Endothelial cell of umbilical vein (primary cell): ENCODE measurements around the gene UBE2I. TPM values are rescaled to one million over a fixed set of nuclear protein-coding genes. Genes with fewer than 3 reads are reported as not detected.

Experiments
- BruUV-seq: library from RNA; stranded (reverse); fragments of 400-500 nt; replicated peaks from 2 replicates; lab custom pipeline; 2021; lab: Mats Ljungman, UMichigan
- CTCF ChIA-PET: fragments of 300-600, 350-600 bp; sonication (Branson Sonifier 250); formaldehyde crosslinking; loops from one replicate; lab custom pipeline; 2021; ENCODE audit warnings: antibody characterized with exemption, inconsistent platforms; lab: Charles Lee
- POLR2A ChIA-PET: fragments of 300-600, 350-600 bp; sonication (Branson Sonifier 250); formaldehyde crosslinking; loops from one replicate; lab custom pipeline; 2021; ENCODE audit warnings: antibody characterized with exemption, inconsistent platforms; lab: Charles Lee
- DNase-seq: peaks from one replicate; pipeline ENCODE4 v3.0.0-alpha.2; 2011; ENCODE audit warnings: low read depth, low spot score
- FAIRE-seq: peaks from 2 replicates; lab custom pipeline; 2011; peaks lifted over from hg19 to GRCh38; lab: Jason Lieb, UNC
- H2AFZ ChIP-seq: 2 replicates; pipeline ENCODE4 v1.6.0; 2012; ENCODE audit warnings: low read depth, low read length, control low read depth, inconsistent platforms
- H3K27ac ChIP-seq: 2 replicates; pipeline ENCODE4 v1.5.1; 2011; ENCODE audit warnings: low read depth, mild to moderate bottlenecking, control low read depth, low read length, moderate library complexity; ENCODE audit not compliant: insufficient read depth
- H3K27me3 ChIP-seq, 2 experiments: 2 replicates each; pipeline versions ENCODE4 v1.6.0 to v1.6.1; 2011; ENCODE audit warnings: low read length in 2 of 2, mixed read lengths in 1 of 2; ENCODE audit not compliant: control insufficient read depth in 2 of 2, insufficient read depth in 2 of 2
- H3K36me3 ChIP-seq, 2 experiments: 2 replicates in 1 of 2; 3 replicates in 1 of 2; pipeline ENCODE4 v1.5.1; 2011; ENCODE audit warnings: low read length in 2 of 2, mild to moderate bottlenecking in 1 of 2, moderate library complexity in 1 of 2; ENCODE audit not compliant: control insufficient read depth in 2 of 2, insufficient read depth in 2 of 2; ENCODE audit errors: extremely low read depth in 1 of 2
- H3K4me1 ChIP-seq: 3 replicates; pipeline ENCODE4 v1.5.1; 2011; ENCODE audit warnings: mild to moderate bottlenecking, low read length; ENCODE audit not compliant: control insufficient read depth, insufficient read depth; ENCODE audit errors: extremely low read depth
- H3K4me2 ChIP-seq: 2 replicates; pipeline ENCODE4 v1.6.1; 2011; ENCODE audit warnings: low read length, control low read depth, mixed read lengths; ENCODE audit not compliant: insufficient read depth
- H3K4me3 ChIP-seq, 3 experiments: fragments of 200-600 bp in 1 of 3; sonication (generic), shearing (Covaris generic) in 1 of 3; replicated peaks in 1 of 3; 2 replicates each; pipeline ENCODE4 v1.5.1; 2011 to 2016; ENCODE audit warnings: control low read depth in 3 of 3, low read length in 3 of 3, mild to moderate bottlenecking in 2 of 3, inconsistent platforms in 1 of 3, low read depth in 1 of 3, moderate library complexity in 1 of 3; ENCODE audit not compliant: insufficient read depth in 1 of 3
- H3K79me2 ChIP-seq: 2 replicates; pipeline ENCODE4 v1.6.0; 2012; ENCODE audit warnings: low read length, inconsistent platforms; ENCODE audit not compliant: control insufficient read depth, insufficient read depth
- H3K9ac ChIP-seq: replicated peaks from 2 replicates; pipeline ENCODE3; 2011; ENCODE audit warnings: low read length, control low read depth; ENCODE audit not compliant: insufficient read depth; ENCODE audit errors: extremely low read depth
- H3K9me1 ChIP-seq: replicated peaks from 3 replicates; pipeline ENCODE4 v1.6.0; 2011; ENCODE audit warnings: mild to moderate bottlenecking, low read length; ENCODE audit not compliant: control insufficient read depth, insufficient read depth; ENCODE audit errors: extremely low read depth
- H3K9me3 ChIP-seq: replicated peaks from 2 replicates; pipeline ENCODE4 v1.5.1; 2012; ENCODE audit warnings: low read length, inconsistent platforms; ENCODE audit not compliant: control insufficient read depth, insufficient read depth
- H4K20me1 ChIP-seq: replicated peaks from 2 replicates; pipeline ENCODE3; 2011; ENCODE audit warnings: mild to moderate bottlenecking, low read length; ENCODE audit not compliant: control insufficient read depth, insufficient read depth; ENCODE audit errors: extremely low read depth
- EZH2 ChIP-seq: IDR thresholded peaks from 2 replicates; pipeline ENCODE4 v1.6.1; 2012; ENCODE audit warnings: borderline replicate concordance, low read depth, mild to moderate bottlenecking, moderate library complexity, low read length, inconsistent platforms; ENCODE audit not compliant: severe bottlenecking
- FOS ChIP-seq: IDR thresholded peaks from 2 replicates; pipeline ENCODE4 v1.6.1; 2011; ENCODE audit warnings: mild to moderate bottlenecking, low read length, moderate library complexity, borderline replicate concordance; ENCODE audit not compliant: insufficient read depth
- GATA2 ChIP-seq: IDR thresholded peaks from 2 replicates; pipeline ENCODE4 v1.7.0; 2011; ENCODE audit warnings: low read depth, mild to moderate bottlenecking, moderate library complexity, mixed read lengths, low read length; ENCODE audit not compliant: insufficient read length, insufficient read depth
- JUN ChIP-seq: IDR thresholded peaks from 2 replicates; pipeline ENCODE4 v1.6.1; 2011; ENCODE audit warnings: borderline replicate concordance, low read depth; ENCODE audit not compliant: insufficient read length, insufficient read depth
- MYC ChIP-seq: IDR thresholded peaks from one replicate; pipeline ENCODE4 v1.6.1; 2011; ENCODE audit warnings: mild to moderate bottlenecking, low read depth, low read length
- POLR2A ChIP-seq: IDR thresholded peaks from 2 replicates; pipeline ENCODE4 v1.6.1; 2012; ENCODE audit warnings: low read depth, mild to moderate bottlenecking, control low read depth, low read length
- dilution Hi-C: fragments of 300-500 bp; cut with MboI; formaldehyde crosslinking; loops from one replicate; pipeline ENCODE4 v1.15.0; 2019; ENCODE audit warnings: low sequenced_read_pairs; ENCODE audit not compliant: extremely low pct_ligation_motif_present
- intact Hi-C: fragments of 100-400 bp; cut with micrococcal nuclease; formaldehyde crosslinking; loops from one replicate; pipeline ENCODE4 v1.10.0; 2022
- polyA plus RNA-seq, 4 experiments: library from polyadenylated mRNA; depleted of rRNA in 3 of 4; stranded (reverse) in 3 of 4; unstranded in 1 of 4; fragments of >200 nt; gene quantifications; 2 replicates each; pipeline versions ENCODE4 v1.2.1 to v1.2.3, GENCODE V29; 2011 to 2012; ENCODE audit warnings: missing spikeins in 1 of 4
- total RNA-seq: library from RNA; stranded (reverse); gene quantifications from 2 replicates; pipeline ENCODE4 v1.2.3, GENCODE V29; 2021
- TF ChIP-seq, protein P1 (sequence below), 2 donors: IDR thresholded peaks; 1 replicate in 1 of 2; 2 replicates in 1 of 2; pipeline ENCODE4 v1.5.1; 2011; ENCODE audit warnings: low read length in 2 of 2, mild to moderate bottlenecking in 2 of 2, moderate library complexity in 2 of 2, control low read depth in 1 of 2, inconsistent platforms in 1 of 2, low read depth in 1 of 2; ENCODE audit not compliant: insufficient read depth in 1 of 2; ENCODE audit errors: extremely low read depth in 1 of 2

The UBE2I gene
- total and polyA plus RNA-seq, 2 donors (not counting 3 experiments of a cell fraction or from before 2014, with no cell fraction given): 122 to 233 TPM

DNA sequence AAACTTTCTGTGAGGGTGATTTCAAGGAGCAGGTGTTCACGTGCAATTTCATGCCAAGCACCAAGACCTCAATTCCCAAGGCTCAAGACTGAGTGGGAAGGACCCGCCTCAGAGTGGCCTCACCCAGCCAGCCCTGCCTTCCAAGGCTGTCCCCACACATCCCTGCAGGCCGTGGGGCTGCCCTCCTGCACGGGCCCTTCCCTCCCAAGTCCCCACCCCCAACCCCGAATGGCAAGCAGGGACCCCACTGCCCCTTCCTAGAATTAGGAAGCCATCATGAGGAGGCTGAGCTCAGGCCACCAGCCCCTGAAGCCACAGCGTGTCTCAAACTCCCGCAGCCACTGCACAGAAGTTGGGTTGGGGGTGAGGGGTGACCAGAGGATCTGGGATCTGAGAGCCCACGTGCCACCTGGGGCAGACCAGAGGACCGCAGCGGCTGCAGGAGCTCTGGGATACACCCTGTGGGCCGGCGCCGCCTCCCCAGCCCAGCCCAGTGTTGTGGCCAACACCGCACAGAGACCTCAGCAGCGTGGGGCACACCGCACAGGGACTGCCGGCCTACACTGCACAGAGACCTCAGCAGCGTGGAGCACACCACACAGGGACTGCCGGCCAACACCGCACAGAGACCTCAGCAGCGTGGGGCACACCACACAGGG, 63.0 kb downstream of the UBE2I start:
- BruUV-seq: no TSS peak
- POLR2A ChIA-PET: no interaction called here
- no peak overlapping the region for H3K9ac ChIP-seq
- intact Hi-C loops (no loop called here), dilution Hi-C loops (no loop called here)
- no peaks in the 10 kb centered on the region for H3K27me3 ChIP-seq
- CTCF ChIA-PET: no interaction called here
- no peak overlapping the region for H3K4me3 ChIP-seq
- no peaks in the 10 kb centered on the region for H3K4me1 ChIP-seq
- H3K79me2 ChIP-seq: peaks cover 6% of the 10 kb centered on the region
- H3K4me2 ChIP-seq: no peak overlapping the region
- H3K36me3 ChIP-seq: peaks cover 0 to 3% of the 10 kb centered on the region in 2 experiments
- no peaks in the 10 kb centered on the region for H4K20me1 ChIP-seq
- TF ChIP-seq, protein P1, sequence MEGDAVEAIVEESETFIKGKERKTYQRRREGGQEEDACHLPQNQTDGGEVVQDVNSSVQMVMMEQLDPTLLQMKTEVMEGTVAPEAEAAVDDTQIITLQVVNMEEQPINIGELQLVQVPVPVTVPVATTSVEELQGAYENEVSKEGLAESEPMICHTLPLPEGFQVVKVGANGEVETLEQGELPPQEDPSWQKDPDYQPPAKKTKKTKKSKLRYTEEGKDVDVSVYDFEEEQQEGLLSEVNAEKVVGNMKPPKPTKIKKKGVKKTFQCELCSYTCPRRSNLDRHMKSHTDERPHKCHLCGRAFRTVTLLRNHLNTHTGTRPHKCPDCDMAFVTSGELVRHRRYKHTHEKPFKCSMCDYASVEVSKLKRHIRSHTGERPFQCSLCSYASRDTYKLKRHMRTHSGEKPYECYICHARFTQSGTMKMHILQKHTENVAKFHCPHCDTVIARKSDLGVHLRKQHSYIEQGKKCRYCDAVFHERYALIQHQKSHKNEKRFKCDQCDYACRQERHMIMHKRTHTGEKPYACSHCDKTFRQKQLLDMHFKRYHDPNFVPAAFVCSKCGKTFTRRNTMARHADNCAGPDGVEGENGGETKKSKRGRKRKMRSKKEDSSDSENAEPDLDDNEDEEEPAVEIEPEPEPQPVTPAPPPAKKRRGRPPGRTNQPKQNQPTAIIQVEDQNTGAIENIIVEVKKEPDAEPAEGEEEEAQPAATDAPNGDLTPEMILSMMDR (IDR thresholded peaks at IDR 0.05; ENCODE audit: extremely low read depth in 1 of 2, insufficient read depth in 1 of 2, low read depth in 1 of 2, low read length in 2 of 2): no peak
- TF ChIP-seq GATA2 (no peak), EZH2 (no peak), FOS (no peak), MYC (no peak), POLR2A (no peak), JUN (no peak)
- H3K27ac ChIP-seq: no peak overlapping the region
- H3K9me1 ChIP-seq: no peaks in the 10 kb centered on the region
- no peak overlapping the region for H2AFZ ChIP-seq
- no peaks in the 10 kb centered on the region for H3K9me3 ChIP-seq
- FAIRE-seq (no peak), DNase-seq (no peak)
